Smooth muscle cell of the brain vasculature (primary cell): ENCODE results near the gene HMCN2.

Experiments
- DNase-seq: peaks from one replicate; pipeline ENCODE4 v3.0.0-alpha.2; 2012; ENCODE audit warnings: low read depth, low spot score

Gene HMCN2

GRCh38 chr9:130344366-130344765 lies 78.8 kb downstream of the HMCN2 start:
- DNase-seq: no peak

- no peak for DNase-seq
These were observed 79.7 kb downstream of the HMCN2 start for GRCh38 chr9:130345009-130345896.

GRCh38 chr9:130345897-130346385 lies 80.4 kb downstream of the HMCN2 start:
- no peak for DNase-seq

- no peak for DNase-seq
These were observed 80.9 kb downstream of the HMCN2 start for GRCh38 chr9:130346431-130346830.

- DNase-seq: no peak
These were observed 81.5 kb downstream of the HMCN2 start for GRCh38 chr9:130347036-130347435.

GRCh38 chr9:130347931-130348330 lies 82.4 kb downstream of the HMCN2 start:
- no peak for DNase-seq

- DNase-seq: no peak
These were observed 82.8 kb downstream of the HMCN2 start for GRCh38 chr9:130348341-130348740.

- no peak for DNase-seq
These were observed 83.3 kb downstream of the HMCN2 start for GRCh38 chr9:130348881-130349280.

- DNase-seq: no peak
These were observed 83.8 kb downstream of the HMCN2 start for GRCh38 chr9:130349398-130349797.

GRCh38 chr9:130351343-130351742 lies 85.8 kb downstream of the HMCN2 start:
- DNase-seq: no peak

GRCh38 chr9:130352081-130352480 lies 86.5 kb downstream of the HMCN2 start:
- DNase-seq: no peak

GRCh38 chr9:130352586-130353285 lies 87.2 kb downstream of the HMCN2 start:
- DNase-seq: no peak

- no peak for DNase-seq
These were observed 88.8 kb downstream of the HMCN2 start for GRCh38 chr9:130354378-130354777.

GRCh38 chr9:130354806-130355205 lies 89.2 kb downstream of the HMCN2 start:
- DNase-seq: no peak

- DNase-seq: no peak
These were observed 90.5 kb downstream of the HMCN2 start for GRCh38 chr9:130356033-130356432.

- DNase-seq: no peak
These were observed 91.5 kb downstream of the HMCN2 start for GRCh38 chr9:130356877-130357584.

GRCh38 chr9:130358928-130359327 lies 93.4 kb downstream of the HMCN2 start:
- DNase-seq: no peak

- no peak for DNase-seq
These were observed 94.3 kb downstream of the HMCN2 start for GRCh38 chr9:130359819-130360218.

- no peak for DNase-seq
These were observed 95.1 kb downstream of the HMCN2 start for GRCh38 chr9:130360672-130361071.

GRCh38 chr9:130361873-130362362 lies 96.4 kb downstream of the HMCN2 start:
- no peak for DNase-seq

GRCh38 chr9:130362691-130363090 lies 97.1 kb downstream of the HMCN2 start:
- no peak for DNase-seq
